ENCODE results near the gene SURF4.

DNA sequence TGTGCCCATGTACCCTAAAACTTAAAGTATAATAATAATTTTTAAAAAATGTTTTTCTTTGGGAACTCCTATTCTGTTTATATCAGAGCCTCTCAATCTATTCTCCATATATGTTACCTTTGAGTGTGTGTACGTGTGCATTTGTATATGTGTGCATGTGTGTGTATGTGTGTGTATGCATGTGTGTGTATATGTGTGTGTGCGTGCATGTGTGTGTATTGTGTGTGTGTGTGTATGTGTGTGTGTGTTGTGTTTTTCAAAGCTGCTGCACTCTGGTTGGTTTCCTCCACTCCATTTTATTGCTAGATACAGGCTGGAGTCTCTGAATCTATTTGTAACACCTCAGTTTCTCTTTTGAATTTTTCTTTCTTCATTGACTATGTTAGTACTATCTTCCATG, 59.9 kb downstream of the SURF4 start:
- TF ChIP-seq CTCF (conservative IDR thresholded peaks at IDR 0.05; ENCODE audit: low read length) (no peak), EZH2phosphoT487 (IDR thresholded peaks at IDR 0.05; ENCODE audit: borderline replicate concordance) (no peak)

Data from Loucy (cell line).